ENCODE results near the gene SMOC1.

DNA sequence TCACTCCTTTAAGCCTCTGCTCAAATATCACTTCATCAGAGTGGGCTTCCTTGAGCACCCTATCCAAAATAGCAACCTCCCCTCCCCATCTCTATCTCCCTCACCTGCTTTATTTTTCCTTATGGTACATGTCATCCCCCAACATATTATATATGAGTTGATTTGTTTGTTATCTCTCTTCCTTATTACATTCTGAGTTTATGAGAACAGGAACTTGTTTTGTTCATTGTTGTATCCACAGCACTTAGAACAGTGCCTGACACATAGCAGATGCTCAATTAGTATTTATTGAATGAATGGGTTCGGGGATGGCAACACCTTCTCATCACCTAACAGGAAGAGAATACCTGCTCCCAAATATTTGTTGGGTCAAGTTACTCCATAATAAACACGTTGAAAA is 24.6 kb upstream of the SMOC1 start:
- TF ChIP-seq ZNF274 (IDR thresholded peaks at IDR 0.05; ENCODE audit: low read depth, low read length) (no peak), SUZ12 (IDR thresholded peaks at IDR 0.05; ENCODE audit: extremely low read depth, insufficient read depth, insufficient read length) (no peak), YY1 (IDR thresholded peaks at IDR 0.05; ENCODE audit: insufficient read depth, insufficient read length) (no peak)
